GM10248 (cell line): ENCODE measurements around the gene CCDC87.

Source experiments
- CTCF ChIA-PET: fragments of 300-600 bp; sonication (Branson Sonifier 250); formaldehyde crosslinking; extraction: SDS; loops from one replicate; lab custom pipeline; 2021; ENCODE audit warnings: antibody characterized with exemption; lab: Yijun Ruan, JAX
- POLR2A ChIA-PET: fragments of 350-650 bp; sonication (Branson Sonifier 250); formaldehyde crosslinking; extraction: SDS; loops from one replicate; lab custom pipeline; 2020; ENCODE audit warnings: antibody characterized with exemption; lab: Yijun Ruan, JAX
- DNase-seq: peaks from one replicate; pipeline ENCODE4 v3.0.0; 2012; ENCODE audit errors: extremely low spot score
- CTCF ChIP-seq: IDR thresholded peaks from 2 replicates; pipeline ENCODE4 v1.5.1; 2012; ENCODE audit warnings: mild to moderate bottlenecking, low read depth; ENCODE audit errors: extremely low read depth, missing control alignments, control extremely low read depth

CCDC87 gene

GRCh38 chr11:66626926-66627325 lies 34.1 kb upstream of the CCDC87 start:
- POLR2A ChIA-PET = interaction anchor here (1.2 to 7.4 kb wide), 2 partner anchors 8 to 11 kb away, joined by 3 to 68 read pairs; partner anchors contain the start of gene RBM4
- no peak for DNase-seq
- CTCF ChIA-PET = interaction anchor here (3.4 to 4.5 kb wide), 2 partner anchors 11 to 18 kb away, joined by 8 to 22 read pairs; partner anchors contain the start of gene RBM4
- TF ChIP-seq CTCF = no peak

- POLR2A ChIA-PET = interaction anchor here (1.2 to 7.4 kb wide), 2 partner anchors 7 to 11 kb away, joined by 3 to 68 read pairs; partner anchors contain the start of gene RBM4
- CTCF ChIA-PET = interaction anchor here (3.4 to 4.5 kb wide), 2 partner anchors 11 to 19 kb away, joined by 8 to 22 read pairs; partner anchors contain the start of gene RBM4
- TF ChIP-seq CTCF = no peak
- no peak for DNase-seq
Observed at GRCh38 chr11:66626382-66626781, 33.5 kb upstream of the CCDC87 start.

- DNase-seq = no peak
- POLR2A ChIA-PET = interaction anchor here (1.9 to 7.4 kb wide), 2 partner anchors 9 to 12 kb away, joined by 14 to 68 read pairs; partner anchors contain the start of genes RBM14 and RBM4
- no peak for TF ChIP-seq CTCF
- CTCF ChIA-PET = interaction anchor here (1.4 to 3.4 kb wide), 2 partner anchors 19 to 46 kb away, joined by 5 to 8 read pairs; no protein-coding TSS in a partner anchor
Observed at GRCh38 chr11:66625752-66626149, 32.9 kb upstream of the CCDC87 start.

- POLR2A ChIA-PET = interaction anchor here (1.6 to 7.4 kb wide), 3 partner anchors 9 to 12 kb away, joined by 14 to 68 read pairs (median 20); partner anchors contain the start of genes RBM14 and RBM4
- DNase-seq = no peak
- TF ChIP-seq CTCF = no peak
- CTCF ChIA-PET = interaction anchor here (1.3 to 3.4 kb wide), 3 partner anchors 13 to 46 kb away, joined by 4 to 8 read pairs (median 5); partner anchors contain the start of gene RBM4
Observed at GRCh38 chr11:66625041-66625751, 32.3 kb upstream of the CCDC87 start.

GRCh38 chr11:66624450-66624849 lies 31.6 kb upstream of the CCDC87 start:
- POLR2A ChIA-PET = interaction anchor here (1.6 to 7.4 kb wide), 3 partner anchors 8 to 13 kb away, joined by 14 to 68 read pairs (median 20); partner anchors contain the start of genes RBM14 and RBM4
- CTCF ChIA-PET = interaction anchor here (0.7 to 1.5 kb wide), 8 partner anchors 10 to 54 kb away, joined by 3 to 5 read pairs (median 4); partner anchors contain the start of genes RBM4 and RBM4B
- DNase-seq = no peak
- no peak for TF ChIP-seq CTCF

GRCh38 chr11:66619080-66619554 lies 26.3 kb upstream of the CCDC87 start:
- ChIA-PET POLR2A (interaction anchor here (0.6 to 1.2 kb wide), 9 partner anchors 8 to 59 kb away, joined by 3 to 7 read pairs (median 3); partner anchors contain the start of gene RBM4), CTCF (interaction anchor here (1.1 to 1.5 kb wide), 2 partner anchors 19 to 26 kb away, joined by 3 to 11 read pairs; partner anchors contain the start of genes CCDC87, CCS and RBM4)
- no peak for TF ChIP-seq CTCF
- peak; percentile 38 for DNase-seq
